A549 (cell line): ENCODE results near the gene C1D. TPM values are rescaled to one million over a fixed set of nuclear protein-coding genes. Genes with fewer than 3 reads are reported as not detected.
"Not testable (repeated sequence)": the region's sequence is repeated elsewhere in the genome, so short reads cannot be mapped to it uniquely, and the experiment has no call there.

Source experiments
- ATAC-seq, 2 experiments: fragments of 200-7000 bp in 1 of 2; fragments of >200 bp in 1 of 2; cut with Nextera tagmentation in 1 of 2; cut with Tn5 transposase in 1 of 2; 3 replicates each; pipeline versions ENCODE4 v1.8.0 to v1.9.1; 2018 to 2020; ENCODE audit warnings: mild to moderate bottlenecking in 1 of 2, moderate library complexity in 1 of 2
- CTCF ChIA-PET: fragments of 300-600 bp; sonication (Branson Sonifier 250); formaldehyde crosslinking; extraction: SDS; loops from one replicate; lab custom pipeline; 2021; ENCODE audit warnings: antibody characterized with exemption, inconsistent platforms; lab: Yijun Ruan, JAX
- POLR2A ChIA-PET: fragments of 350-600 bp; formaldehyde crosslinking; extraction: SDS; loops from one replicate; lab custom pipeline; 2021; ENCODE audit warnings: antibody characterized with exemption, inconsistent platforms; lab: Yijun Ruan, JAX
- DNase-seq, 2 experiments: peaks; one replicate each; pipeline versions ENCODE4 v3.0.0 to v3.0.0-alpha.2; 2011 to 2016; ENCODE audit warnings: low read depth in 1 of 2, low spot score in 1 of 2
- FAIRE-seq: peaks from 2 replicates; lab custom pipeline; 2011; peaks lifted over from hg19 to GRCh38; lab: Jason Lieb, UNC
- H3K27ac ChIP-seq, 2 experiments: fragments of >200 bp; sonication (Bioruptor Twin); formaldehyde crosslinking; 3 replicates each; pipeline ENCODE4 v1.5.1; 2016 to 2017
- H3K4me1 ChIP-seq: fragments of >200 bp; sonication (Bioruptor Twin); formaldehyde crosslinking; 3 replicates; pipeline ENCODE4 v1.6.1; 2016
- H3K4me2 ChIP-seq: fragments of >200 bp; sonication (Bioruptor Twin); formaldehyde crosslinking; 3 replicates; pipeline ENCODE4 v1.6.1; 2016
- H3K4me3 ChIP-seq: fragments of >200 bp; sonication (Bioruptor Twin); formaldehyde crosslinking; 3 replicates; pipeline ENCODE4 v1.5.1; 2016
- H3K9me3 ChIP-seq: fragments of >200 bp; sonication (Bioruptor Twin); formaldehyde crosslinking; 3 replicates; pipeline ENCODE4 v1.6.1; 2016
- ATOH8 ChIP-seq: fragments of 250-450 bp; sonication (Bioruptor Pico); IDR thresholded peaks from 2 replicates; pipeline ENCODE4 v1.5.0; 2020; ENCODE audit warnings: low read depth, mild to moderate bottlenecking, moderate library complexity
- BHLHE40 ChIP-seq: IDR thresholded peaks from 2 replicates; pipeline ENCODE4 v1.6.1; 2012; ENCODE audit warnings: low read depth, low read length, inconsistent platforms
- CBX2 ChIP-seq: fragments of 200-600 bp; sonication (generic); IDR thresholded peaks from 2 replicates; pipeline ENCODE4 v1.6.1; 2016; ENCODE audit warnings: low read depth, mild to moderate bottlenecking, borderline replicate concordance
- CHD2 ChIP-seq: fragments of 150-350 bp; IDR thresholded peaks from 2 replicates; pipeline ENCODE4 v1.6.1; 2014; ENCODE audit warnings: low read length; ENCODE audit not compliant: partially characterized antibody
- E2F6 ChIP-seq: IDR thresholded peaks from 2 replicates; pipeline ENCODE4 v1.6.1; 2012; ENCODE audit warnings: low read depth, borderline replicate concordance
- EHF ChIP-seq: fragments of 250-450 bp; sonication (Bioruptor Pico); IDR thresholded peaks from 2 replicates; pipeline ENCODE4 v1.5.0; 2020; ENCODE audit warnings: mild to moderate bottlenecking
- EHMT2 ChIP-seq: fragments of 200-600 bp; sonication (generic); IDR thresholded peaks from 2 replicates; pipeline ENCODE4 v1.6.1; 2016; ENCODE audit warnings: antibody characterized with exemption, low read depth, mild to moderate bottlenecking, moderate library complexity
- FOXS1 ChIP-seq: fragments of 250-450 bp; sonication (Bioruptor Pico); IDR thresholded peaks from 2 replicates; pipeline ENCODE4 v1.5.0; 2020; ENCODE audit warnings: mild to moderate bottlenecking, moderate library complexity
- GATA3 ChIP-seq: IDR thresholded peaks from 2 replicates; pipeline ENCODE4 v1.6.1; 2012; ENCODE audit warnings: borderline replicate concordance
- HOXA7 ChIP-seq: fragments of 250-450 bp; sonication (Bioruptor Pico); IDR thresholded peaks from 2 replicates; pipeline ENCODE4 v1.5.0; 2020; ENCODE audit warnings: mild to moderate bottlenecking, moderate library complexity
- JUN ChIP-seq, 2 experiments: fragments of >200 bp; sonication (Bioruptor Twin); formaldehyde crosslinking; IDR thresholded peaks; 2 replicates in 1 of 2; 3 replicates in 1 of 2; pipeline ENCODE4 v1.6.1; 2016 to 2017
- KDM5A ChIP-seq: fragments of 200-600 bp; sonication (generic); IDR thresholded peaks from 2 replicates; pipeline ENCODE4 v1.6.1; 2016; ENCODE audit warnings: antibody characterized with exemption, mild to moderate bottlenecking
- MAFK ChIP-seq: fragments of 450-650 bp; IDR thresholded peaks from 2 replicates; pipeline ENCODE4 v1.6.1; 2014; ENCODE audit not compliant: partially characterized antibody
- MAX ChIP-seq: IDR thresholded peaks from 2 replicates; pipeline ENCODE4 v1.6.1; 2012
- NFE2L2 ChIP-seq: fragments of 150-350 bp; conservative IDR thresholded peaks from 2 replicates; pipeline ENCODE4 v1.6.1; 2014; ENCODE audit warnings: low read length
- NPAS2 ChIP-seq: fragments of 250-450 bp; sonication (Bioruptor Pico); IDR thresholded peaks from 2 replicates; pipeline ENCODE4 v1.8.0; 2022; ENCODE audit warnings: mild to moderate bottlenecking, moderate library complexity, borderline replicate concordance
- POLR2A ChIP-seq: IDR thresholded peaks from 2 replicates; pipeline ENCODE4 v1.6.1; 2012; ENCODE audit warnings: mild to moderate bottlenecking, low read length
- RCOR1 ChIP-seq: fragments of 150-350 bp; IDR thresholded peaks from 2 replicates; pipeline ENCODE4 v1.6.1; 2014; ENCODE audit warnings: antibody characterized with exemption, low read length, low read depth
- TFCP2L1 ChIP-seq: fragments of 250-450 bp; sonication (Bioruptor Pico); IDR thresholded peaks from 2 replicates; pipeline ENCODE4 v1.5.0; 2021; ENCODE audit warnings: mild to moderate bottlenecking
- TP53 ChIP-seq: fragments of 250-450 bp; sonication (Bioruptor Pico); IDR thresholded peaks from 2 replicates; pipeline ENCODE4 v1.5.0; 2021; ENCODE audit warnings: mild to moderate bottlenecking, moderate library complexity
- ZC3H11A ChIP-seq: fragments of 450-650 bp; IDR thresholded peaks from 2 replicates; pipeline ENCODE4 v1.6.1; 2014; ENCODE audit warnings: antibody characterized with exemption, mild to moderate bottlenecking
- WGBS: methylation state at CpG from one replicate; pipeline ENCODE4 v1.1.6; 2017; ENCODE audit errors: missing lambda C conversion rate; 5-methylcytosine and 5-hydroxymethylcytosine counted together
- polyA plus RNA-seq, 4 experiments: library from polyadenylated mRNA; depleted of rRNA in 3 of 4; stranded (reverse); fragments of >200 nt; fragmentation: RNase III in 1 of 4; extraction: RNeasy Plus Mini Kit Qiagen cat#74134 plus additional on column Dnase treatment in 1 of 4; gene quantifications; 2 replicates in 3 of 4; 3 replicates in 1 of 4; pipeline ENCODE4 v1.2.3, GENCODE V29; 2011 to 2017
- TF ChIP-seq, protein P1 (sequence below): fragments of 200-600 bp; sonication (generic); IDR thresholded peaks from 2 replicates; pipeline ENCODE4 v1.6.1; 2016; ENCODE audit warnings: antibody characterized with exemption, mild to moderate bottlenecking, moderate library complexity
- TF ChIP-seq, protein P2 (sequence below): fragments of 250-450 bp; sonication (Bioruptor Pico); IDR thresholded peaks from 2 replicates; pipeline ENCODE4 v1.5.0; 2021; ENCODE audit warnings: mild to moderate bottlenecking, moderate library complexity, borderline replicate concordance

Gene C1D
- polyA plus RNA-seq, 2 of the 4 experiments (the other 2 are of a cell fraction): 62.5 to 89.1 TPM

DNA sequence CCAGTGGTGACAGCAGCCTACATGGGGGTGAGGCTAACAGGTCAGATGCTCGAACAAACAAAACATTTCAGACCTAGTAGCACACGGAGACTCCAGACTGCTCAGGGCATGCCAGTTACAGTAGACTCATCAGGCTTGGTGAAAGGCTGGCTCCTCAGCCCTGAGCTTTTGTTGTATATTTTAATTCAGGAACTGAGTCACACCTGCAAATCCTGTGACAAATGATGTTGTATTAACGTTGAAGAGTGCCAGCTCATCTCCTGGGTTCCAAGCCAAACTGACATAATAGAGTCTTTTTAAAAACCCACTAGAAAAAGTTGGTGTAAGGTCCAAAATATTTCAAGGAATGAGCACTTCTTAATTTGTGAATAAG, 65.3 kb downstream of the C1D start:
- no peak for FAIRE-seq
- H3K4me3 ChIP-seq: no peak overlapping the region
- 2% methylated on average over 3 of the region's 3 CpGs for WGBS
- POLR2A ChIA-PET: no interaction called here
- H3K27ac ChIP-seq: no peak overlapping the region
- CTCF ChIA-PET: interaction anchor here (1.2 kb wide), 1 partner anchor 34 kb away, joined by 3 read pairs; no protein-coding TSS in a partner anchor
- TF ChIP-seq TP53 (no peak), EHF (CRISPR knock-in tag) (no peak), EHMT2 (no peak), HOXA7 (no peak), NPAS2 (CRISPR knock-in tag) (no peak), GATA3 (no peak)
- TF ChIP-seq, protein P1, sequence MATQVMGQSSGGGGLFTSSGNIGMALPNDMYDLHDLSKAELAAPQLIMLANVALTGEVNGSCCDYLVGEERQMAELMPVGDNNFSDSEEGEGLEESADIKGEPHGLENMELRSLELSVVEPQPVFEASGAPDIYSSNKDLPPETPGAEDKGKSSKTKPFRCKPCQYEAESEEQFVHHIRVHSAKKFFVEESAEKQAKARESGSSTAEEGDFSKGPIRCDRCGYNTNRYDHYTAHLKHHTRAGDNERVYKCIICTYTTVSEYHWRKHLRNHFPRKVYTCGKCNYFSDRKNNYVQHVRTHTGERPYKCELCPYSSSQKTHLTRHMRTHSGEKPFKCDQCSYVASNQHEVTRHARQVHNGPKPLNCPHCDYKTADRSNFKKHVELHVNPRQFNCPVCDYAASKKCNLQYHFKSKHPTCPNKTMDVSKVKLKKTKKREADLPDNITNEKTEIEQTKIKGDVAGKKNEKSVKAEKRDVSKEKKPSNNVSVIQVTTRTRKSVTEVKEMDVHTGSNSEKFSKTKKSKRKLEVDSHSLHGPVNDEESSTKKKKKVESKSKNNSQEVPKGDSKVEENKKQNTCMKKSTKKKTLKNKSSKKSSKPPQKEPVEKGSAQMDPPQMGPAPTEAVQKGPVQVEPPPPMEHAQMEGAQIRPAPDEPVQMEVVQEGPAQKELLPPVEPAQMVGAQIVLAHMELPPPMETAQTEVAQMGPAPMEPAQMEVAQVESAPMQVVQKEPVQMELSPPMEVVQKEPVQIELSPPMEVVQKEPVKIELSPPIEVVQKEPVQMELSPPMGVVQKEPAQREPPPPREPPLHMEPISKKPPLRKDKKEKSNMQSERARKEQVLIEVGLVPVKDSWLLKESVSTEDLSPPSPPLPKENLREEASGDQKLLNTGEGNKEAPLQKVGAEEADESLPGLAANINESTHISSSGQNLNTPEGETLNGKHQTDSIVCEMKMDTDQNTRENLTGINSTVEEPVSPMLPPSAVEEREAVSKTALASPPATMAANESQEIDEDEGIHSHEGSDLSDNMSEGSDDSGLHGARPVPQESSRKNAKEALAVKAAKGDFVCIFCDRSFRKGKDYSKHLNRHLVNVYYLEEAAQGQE: no peak
- TF ChIP-seq, protein P2, sequence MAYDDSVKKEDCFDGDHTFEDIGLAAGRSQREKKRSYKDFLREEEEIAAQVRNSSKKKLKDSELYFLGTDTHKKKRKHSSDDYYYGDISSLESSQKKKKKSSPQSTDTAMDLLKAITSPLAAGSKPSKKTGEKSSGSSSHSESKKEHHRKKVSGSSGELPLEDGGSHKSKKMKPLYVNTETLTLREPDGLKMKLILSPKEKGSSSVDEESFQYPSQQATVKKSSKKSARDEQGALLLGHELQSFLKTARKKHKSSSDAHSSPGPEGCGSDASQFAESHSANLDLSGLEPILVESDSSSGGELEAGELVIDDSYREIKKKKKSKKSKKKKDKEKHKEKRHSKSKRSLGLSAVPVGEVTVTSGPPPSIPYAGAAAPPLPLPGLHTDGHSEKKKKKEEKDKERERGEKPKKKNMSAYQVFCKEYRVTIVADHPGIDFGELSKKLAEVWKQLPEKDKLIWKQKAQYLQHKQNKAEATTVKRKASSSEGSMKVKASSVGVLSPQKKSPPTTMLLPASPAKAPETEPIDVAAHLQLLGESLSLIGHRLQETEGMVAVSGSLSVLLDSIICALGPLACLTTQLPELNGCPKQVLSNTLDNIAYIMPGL: no peak
- H3K4me1 ChIP-seq: no peaks in the 10 kb centered on the region
- no peak for DNase-seq
- no peak overlapping the region for H3K4me2 ChIP-seq
- ATAC-seq: peak; percentile 34 to 36; a peak in 3 of 6 replicates
- H3K9me3 ChIP-seq: no peaks in the 10 kb centered on the region

DNA sequence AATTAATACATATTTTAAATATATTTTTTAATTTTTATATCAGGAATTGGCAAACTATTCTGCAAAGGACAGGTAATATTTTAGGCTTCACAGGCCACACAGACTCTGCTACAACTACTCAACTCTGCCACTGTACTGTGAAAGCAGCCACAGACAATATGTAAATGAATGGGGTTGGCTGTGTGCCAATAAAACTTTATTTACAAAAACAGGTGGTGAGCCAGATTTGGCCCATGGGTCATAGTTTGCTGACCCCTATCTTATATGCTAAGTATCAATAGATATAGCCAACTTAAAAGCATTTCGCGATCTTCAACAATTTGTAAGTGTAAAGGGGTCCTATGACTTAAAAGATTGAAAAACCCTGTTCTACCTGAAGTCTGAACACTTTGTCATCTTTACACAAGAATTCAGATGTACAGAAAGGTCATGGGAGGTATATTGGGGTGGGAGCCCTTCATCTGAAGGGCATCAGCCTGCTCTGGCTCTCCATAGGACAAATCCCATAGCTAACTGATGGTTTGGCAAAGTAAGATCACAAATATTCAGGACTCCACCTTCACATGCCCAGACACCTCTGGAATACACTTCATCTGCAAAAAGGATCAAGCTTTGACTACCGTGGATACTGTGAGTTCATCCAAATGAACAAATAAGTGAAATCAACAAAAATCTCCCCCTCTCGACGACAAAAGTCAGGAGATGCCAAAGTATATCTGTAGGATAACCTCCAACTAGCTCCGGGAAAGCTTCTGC, 65.9 kb downstream of the C1D start:
- TF ChIP-seq MAX (no peak), POLR2A (no peak), BHLHE40 (no peak), ZC3H11A (no peak), CHD2 (no peak), RCOR1 (no peak), TFCP2L1 (CRISPR knock-in tag) (no peak)
- FAIRE-seq: no peak
- no peak overlapping the region for H3K4me2 ChIP-seq
- no peaks in the 10 kb centered on the region for H3K9me3 ChIP-seq
- ATAC-seq: no peak
- H3K4me1 ChIP-seq: no peaks in the 10 kb centered on the region
- H3K27ac ChIP-seq: no peak overlapping the region
- no peak overlapping the region for H3K4me3 ChIP-seq
- CTCF ChIA-PET: interaction anchor here (1.2 kb wide), 1 partner anchor 34 kb away, joined by 3 read pairs; no protein-coding TSS in a partner anchor
- no peak for DNase-seq
- WGBS: 29% methylated on average over 6 of the region's 6 CpGs
- POLR2A ChIA-PET: no interaction called here

- ChIA-PET CTCF (no interaction called here), POLR2A (no interaction called here)
- ATAC-seq (no peak), FAIRE-seq (no peak), DNase-seq (no peak)
- WGBS: 7% methylated on average over 1 of the region's 1 CpG
- Histone ChIP-seq H3K4me1 (no peaks in the 10 kb centered on the region), H3K9me3 (no peaks in the 10 kb centered on the region), H3K27ac (no peak overlapping the region), H3K4me3 (no peak overlapping the region), H3K4me2 (no peak overlapping the region)
- no peak for TF ChIP-seq CBX2
- no peak for TF ChIP-seq TFCP2L1 (CRISPR knock-in tag)
- no peak for TF ChIP-seq JUN (IDR thresholded peaks at IDR 0.05)
- no peak for TF ChIP-seq RCOR1
- no peak for TF ChIP-seq MAFK
- TF ChIP-seq ATOH8 (CRISPR knock-in tag): no peak
- no peak for TF ChIP-seq FOXS1
- no peak for TF ChIP-seq KDM5A
- no peak for TF ChIP-seq E2F6
- no peak for TF ChIP-seq NFE2L2
Observed at GRCh38 chr2:67994716-67995115, 68.1 kb downstream of the C1D start.

- H3K9me3 ChIP-seq, FAIRE-seq: not testable (repeated sequence)
- 17% methylated on average over 3 of the region's 3 CpGs for WGBS
Observed at GRCh38 chr2:67994069-67994468, 68.7 kb downstream of the C1D start.

More at GRCh38 chr2:67994069-67994468, 68.7 kb downstream of the C1D start:
- H3K4me3 ChIP-seq, POLR2A ChIA-PET, H3K27ac ChIP-seq, ATAC-seq, CTCF ChIA-PET, H3K4me2 ChIP-seq, DNase-seq, H3K4me1 ChIP-seq: not testable (repeated sequence)
